IMR-90 (cell line): Measurements from ENCODE around the gene TFIP11. TPM values are rescaled to one million over a fixed set of nuclear protein-coding genes. Genes with fewer than 3 reads are reported as not detected.

Source experiments
- ATAC-seq: fragments of 200-7000 bp; cut with Tn5 transposase; 2 replicates; pipeline ENCODE4 v1.9.1; 2020; ENCODE audit warnings: low read depth, mild to moderate bottlenecking, moderate library complexity
- BruUV-seq: library from RNA; stranded (reverse); fragments of 400-500 nt; replicated peaks from 2 replicates; lab custom pipeline; 2021; lab: Mats Ljungman, UMichigan
- CTCF ChIA-PET: fragments of 300-600 bp; formaldehyde crosslinking; extraction: SDS; loops from one replicate; lab custom pipeline; 2021; ENCODE audit warnings: antibody characterized with exemption; lab: Yijun Ruan, JAX
- POLR2A ChIA-PET: fragments of 300-600 bp; sonication (Branson Sonifier 250); formaldehyde crosslinking; loops from one replicate; lab custom pipeline; 2022; ENCODE audit warnings: antibody characterized with exemption; ENCODE audit not compliant: unreplicated experiment; lab: Charles Lee
- DNase-seq: peaks from one replicate; pipeline ENCODE4 v3.0.0; 2013
- H2AFZ ChIP-seq: replicated peaks from 2 replicates; pipeline ENCODE3; 2013; ENCODE audit warnings: low read length, mild to moderate bottlenecking; ENCODE audit not compliant: poor library complexity
- H2AK5ac ChIP-seq: 2 replicates; pipeline ENCODE4 v1.6.1; 2013; ENCODE audit warnings: low read depth, low read length, inconsistent platforms
- H2AK9ac ChIP-seq: replicated peaks from 2 replicates; pipeline ENCODE3; 2013; ENCODE audit warnings: mild to moderate bottlenecking, low read depth, low read length, moderate library complexity; ENCODE audit not compliant: poor library complexity
- H2BK120ac ChIP-seq: 2 replicates; pipeline ENCODE4 v1.6.1; 2013; ENCODE audit warnings: low read depth, low read length, inconsistent platforms
- H2BK15ac ChIP-seq: 3 replicates; pipeline ENCODE4 v1.6.1; 2013; ENCODE audit warnings: low read depth, low read length, inconsistent platforms
- H2BK20ac ChIP-seq: 2 replicates; pipeline ENCODE4 v1.6.1; 2013; ENCODE audit warnings: low read depth, mild to moderate bottlenecking, inconsistent platforms, low read length, moderate library complexity
- H2BK5ac ChIP-seq: 2 replicates; pipeline ENCODE4 v1.6.1; 2013; ENCODE audit warnings: mild to moderate bottlenecking, low read depth, low read length, inconsistent platforms; ENCODE audit not compliant: poor library complexity, severe bottlenecking
- H3K14ac ChIP-seq: replicated peaks from 2 replicates; pipeline ENCODE4 v1.6.1; 2013; ENCODE audit warnings: low read depth, low read length, inconsistent platforms
- H3K18ac ChIP-seq: 2 replicates; pipeline ENCODE4 v1.6.1; 2013; ENCODE audit warnings: low read depth, low read length, control low read depth
- H3K23ac ChIP-seq: 2 replicates; pipeline ENCODE4 v1.6.1; 2013; ENCODE audit warnings: low read depth, low read length, inconsistent platforms
- H3K27ac ChIP-seq: 2 replicates; pipeline ENCODE4 v1.5.1; 2013; ENCODE audit warnings: mild to moderate bottlenecking, control low read depth, low read length; ENCODE audit not compliant: insufficient read depth
- H3K27me3 ChIP-seq: 2 replicates; pipeline ENCODE4 v1.6.1; 2013; ENCODE audit warnings: low read length; ENCODE audit not compliant: control insufficient read depth, insufficient read depth
- H3K36me3 ChIP-seq: 2 replicates; pipeline ENCODE4 v1.6.1; 2013; ENCODE audit warnings: low read length, mixed read lengths; ENCODE audit not compliant: control insufficient read depth, insufficient read depth
- H3K4ac ChIP-seq: 2 replicates; pipeline ENCODE4 v1.6.1; 2013; ENCODE audit warnings: low read depth, low read length, inconsistent platforms
- H3K4me1 ChIP-seq: 2 replicates; pipeline ENCODE4 v1.6.1; 2013; ENCODE audit warnings: low read length, mixed read lengths; ENCODE audit not compliant: control insufficient read depth, insufficient read depth
- H3K4me2 ChIP-seq: 2 replicates; pipeline ENCODE4 v1.6.1; 2013; ENCODE audit warnings: low read depth, mild to moderate bottlenecking, control low read depth, low read length, moderate library complexity
- H3K4me3 ChIP-seq: 2 replicates; pipeline ENCODE4 v1.5.1; 2013; ENCODE audit warnings: low read depth, mild to moderate bottlenecking, control low read depth, low read length, moderate library complexity; ENCODE audit not compliant: insufficient read depth
- H3K56ac ChIP-seq: 2 replicates; pipeline ENCODE4 v1.6.1; 2013; ENCODE audit warnings: low read length, inconsistent platforms; ENCODE audit not compliant: insufficient read depth; ENCODE audit errors: extremely low read depth
- H3K79me1 ChIP-seq, 2 experiments: 2 replicates each; pipeline ENCODE4 v1.6.1; 2013; ENCODE audit warnings: low read length in 2 of 2, inconsistent platforms in 1 of 2, low read depth in 1 of 2
- H3K9ac ChIP-seq: 2 replicates; pipeline ENCODE4 v1.6.1; 2013; ENCODE audit warnings: low read depth, low read length, control low read depth
- H3K9me1 ChIP-seq: 2 replicates; pipeline ENCODE4 v1.6.1; 2013; ENCODE audit warnings: low read length, inconsistent platforms; ENCODE audit not compliant: insufficient read depth
- H3K9me3 ChIP-seq: 2 replicates; pipeline ENCODE4 v1.6.1; 2013; ENCODE audit warnings: low read length; ENCODE audit not compliant: control insufficient read depth, insufficient read depth
- H4K20me1 ChIP-seq: 2 replicates; pipeline ENCODE4 v1.6.1; 2013; ENCODE audit warnings: low read length, inconsistent platforms; ENCODE audit not compliant: insufficient read depth
- H4K5ac ChIP-seq: 2 replicates; pipeline ENCODE4 v1.6.1; 2013; ENCODE audit warnings: mild to moderate bottlenecking, low read depth, low read length, control low read depth
- H4K8ac ChIP-seq, 2 experiments: 2 replicates each; pipeline ENCODE4 v1.6.1; 2013; ENCODE audit warnings: low read depth in 2 of 2, low read length in 2 of 2, control low read depth in 1 of 2, inconsistent platforms in 1 of 2
- H4K91ac ChIP-seq: 2 replicates; pipeline ENCODE4 v1.6.1; 2013; ENCODE audit warnings: low read depth, low read length, inconsistent platforms; ENCODE audit not compliant: insufficient read depth
- CEBPB ChIP-seq: IDR thresholded peaks from 2 replicates; pipeline ENCODE4 v1.6.1; 2012; ENCODE audit warnings: low read depth, low read length, improper control_type of control experiment
- CHD1 ChIP-seq: IDR thresholded peaks from 2 replicates; pipeline ENCODE4 v1.6.1; 2012; ENCODE audit warnings: low read depth, low read length, improper control_type of control experiment
- FOS ChIP-seq: fragments of 150-350 bp; IDR thresholded peaks from 2 replicates; pipeline ENCODE4 v1.6.1; 2016; ENCODE audit warnings: low read depth, low read length
- MAZ ChIP-seq: IDR thresholded peaks from 2 replicates; pipeline ENCODE4 v1.6.1; 2012; ENCODE audit warnings: low read depth, mild to moderate bottlenecking, low read length, improper control_type of control experiment, moderate library complexity, borderline replicate concordance
- NFE2L2 ChIP-seq: fragments of 150-350 bp; IDR thresholded peaks from 2 replicates; pipeline ENCODE4 v1.6.1; 2016; ENCODE audit warnings: low read depth, mild to moderate bottlenecking, low read length
- RAD21 ChIP-seq: IDR thresholded peaks from 2 replicates; pipeline ENCODE4 v1.6.1; 2012; ENCODE audit warnings: low read length, improper control_type of control experiment
- RCOR1 ChIP-seq: IDR thresholded peaks from 2 replicates; pipeline ENCODE4 v1.6.1; 2012; ENCODE audit warnings: mild to moderate bottlenecking, low read length, improper control_type of control experiment; ENCODE audit not compliant: insufficient replicate concordance
- WGBS, 2 experiments: methylation state at CpG; one replicate each; pipeline versions ENCODE4 v1.1.5 to v1.1.7; 2013; ENCODE audit warnings: missing lambda C conversion rate in 2 of 2; ENCODE audit not compliant: insufficient read length in 1 of 2; ENCODE audit errors: extremely low coverage in 2 of 2; 5-methylcytosine and 5-hydroxymethylcytosine counted together
- dilution Hi-C: fragments of 300-500 bp; cut with HindIII; formaldehyde crosslinking; loops from one replicate; pipeline ENCODE4 v1.14.3; 2018; ENCODE audit warnings: low sequenced_read_pairs; ENCODE audit not compliant: unreplicated experiment
- in situ Hi-C: fragments of 300-500 bp; cut with MboI; formaldehyde crosslinking; loops from 3 replicates; pipeline ENCODE4 v1.14.3; 2019; ENCODE audit warnings: low sequenced_read_pairs, inconsistent platforms, mixed read lengths
- intact Hi-C: fragments of 100-400 bp; cut with micrococcal nuclease; formaldehyde crosslinking; loops from 2 replicates; pipeline ENCODE4 v1.10.0; 2022
- polyA plus RNA-seq, 3 experiments: library from polyadenylated mRNA; depleted of rRNA; stranded (reverse); fragments of >200 nt; gene quantifications; 2 replicates each; pipeline ENCODE4 v1.2.3, GENCODE V29; 2012; ENCODE audit warnings: low replicate concordance in 1 of 3
- total RNA-seq: library from RNA; depleted of rRNA; stranded (reverse); fragments of >200 nt; gene quantifications from 2 replicates; pipeline ENCODE4 v1.2.3, GENCODE V29; 2012
- TF ChIP-seq, protein P1 (sequence below): fragments of 150-350 bp; IDR thresholded peaks from 2 replicates; pipeline ENCODE4 v1.6.1; 2016; ENCODE audit warnings: low read depth, mild to moderate bottlenecking, low read length, moderate library complexity, borderline replicate concordance
- TF ChIP-seq, protein P2 (sequence below): conservative IDR thresholded peaks from 2 replicates; pipeline ENCODE4 v1.5.1; 2012; ENCODE audit warnings: mild to moderate bottlenecking, low read depth, low read length, improper control_type of control experiment

The TFIP11 gene
- total and polyA plus RNA-seq, 2 of the 4 experiments (the other 2 are of a cell fraction) = 22.5 to 43.2 TPM

DNA sequence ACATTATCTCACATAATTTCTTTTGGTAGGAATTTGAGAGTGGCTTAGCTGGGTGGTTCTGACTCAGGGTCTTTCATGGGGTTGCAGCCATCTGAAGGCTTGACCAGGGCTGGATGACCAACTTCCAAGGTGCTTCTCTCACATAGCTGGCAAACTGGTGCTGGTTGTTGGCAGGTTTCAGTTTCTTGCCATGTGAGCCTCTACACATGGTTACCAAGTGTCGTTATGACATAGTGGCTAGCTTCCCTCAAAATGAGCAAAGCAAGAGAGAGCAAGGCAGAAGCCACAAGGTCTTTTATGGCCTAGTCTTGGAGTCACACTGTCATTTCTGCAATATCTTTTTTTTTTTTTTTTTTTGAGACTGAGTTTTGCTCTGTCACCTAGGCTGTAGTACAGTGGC lies 4.2 kb upstream of the TFIP11 start:
- WGBS, 2 experiments = 100% methylated on average over 1 of the region's 1 CpG; no CpG with 5 or more reads in 1 of the 2 experiments
- DNase-seq = no peak
- Histone ChIP-seq H2AK5ac (no peak overlapping the region), H3K23ac (no peak overlapping the region), H3K56ac (no peak overlapping the region), H3K4me1 (peaks cover 2% of the 10 kb centered on the region), H2AK9ac (no peak overlapping the region), H3K36me3 (no peaks in the 10 kb centered on the region), H3K27me3 (no peaks in the 10 kb centered on the region), H3K18ac (no peak overlapping the region), H3K79me1 (peaks cover 24% of the 10 kb centered on the region in 2 experiments), H2BK20ac (no peak overlapping the region), H3K4me2 (no peak overlapping the region), H3K4me3 (no peak overlapping the region), H2BK5ac (no peak overlapping the region), H3K9me3 (no peaks in the 10 kb centered on the region), H3K9me1 (peaks cover 1% of the 10 kb centered on the region), H3K4ac (no peak overlapping the region), H4K5ac (no peak overlapping the region), H3K27ac (no peak overlapping the region), H4K8ac (no peak overlapping the region), H4K20me1 (no peaks in the 10 kb centered on the region), H3K9ac (no peak overlapping the region), H2AFZ (no peak overlapping the region), H2BK120ac (no peak overlapping the region), H4K91ac (no peak overlapping the region), H2BK15ac (no peak overlapping the region), H3K14ac (no peak overlapping the region)
- dilution Hi-C loops = no loop called here
- ATAC-seq = no peak
- ChIA-PET POLR2A (no interaction called here), CTCF (no interaction called here)
- in situ Hi-C loops = no loop called here
- intact Hi-C loops = no loop called here
- TF ChIP-seq MAZ (no peak), NFE2L2 (no peak), FOS (no peak), RAD21 (no peak), CHD1 (no peak), CEBPB (no peak), RCOR1 (no peak)
- TF ChIP-seq, protein P1, sequence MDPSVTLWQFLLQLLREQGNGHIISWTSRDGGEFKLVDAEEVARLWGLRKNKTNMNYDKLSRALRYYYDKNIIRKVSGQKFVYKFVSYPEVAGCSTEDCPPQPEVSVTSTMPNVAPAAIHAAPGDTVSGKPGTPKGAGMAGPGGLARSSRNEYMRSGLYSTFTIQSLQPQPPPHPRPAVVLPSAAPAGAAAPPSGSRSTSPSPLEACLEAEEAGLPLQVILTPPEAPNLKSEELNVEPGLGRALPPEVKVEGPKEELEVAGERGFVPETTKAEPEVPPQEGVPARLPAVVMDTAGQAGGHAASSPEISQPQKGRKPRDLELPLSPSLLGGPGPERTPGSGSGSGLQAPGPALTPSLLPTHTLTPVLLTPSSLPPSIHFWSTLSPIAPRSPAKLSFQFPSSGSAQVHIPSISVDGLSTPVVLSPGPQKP = no peak
- TF ChIP-seq, protein P2, sequence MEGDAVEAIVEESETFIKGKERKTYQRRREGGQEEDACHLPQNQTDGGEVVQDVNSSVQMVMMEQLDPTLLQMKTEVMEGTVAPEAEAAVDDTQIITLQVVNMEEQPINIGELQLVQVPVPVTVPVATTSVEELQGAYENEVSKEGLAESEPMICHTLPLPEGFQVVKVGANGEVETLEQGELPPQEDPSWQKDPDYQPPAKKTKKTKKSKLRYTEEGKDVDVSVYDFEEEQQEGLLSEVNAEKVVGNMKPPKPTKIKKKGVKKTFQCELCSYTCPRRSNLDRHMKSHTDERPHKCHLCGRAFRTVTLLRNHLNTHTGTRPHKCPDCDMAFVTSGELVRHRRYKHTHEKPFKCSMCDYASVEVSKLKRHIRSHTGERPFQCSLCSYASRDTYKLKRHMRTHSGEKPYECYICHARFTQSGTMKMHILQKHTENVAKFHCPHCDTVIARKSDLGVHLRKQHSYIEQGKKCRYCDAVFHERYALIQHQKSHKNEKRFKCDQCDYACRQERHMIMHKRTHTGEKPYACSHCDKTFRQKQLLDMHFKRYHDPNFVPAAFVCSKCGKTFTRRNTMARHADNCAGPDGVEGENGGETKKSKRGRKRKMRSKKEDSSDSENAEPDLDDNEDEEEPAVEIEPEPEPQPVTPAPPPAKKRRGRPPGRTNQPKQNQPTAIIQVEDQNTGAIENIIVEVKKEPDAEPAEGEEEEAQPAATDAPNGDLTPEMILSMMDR = no peak
- no TSS peak for BruUV-seq
